Activated T-cell treated with anti-CD3 and anti-CD28 coated beads, Interleukin-2, amount 50 U/mL, for 24 hours (primary cell): ENCODE measurements around the gene TLL1.
A peak's percentile ranks its signal among the peaks of the same experiment; 100 is the strongest.

Experiments used
- DNase-seq: peaks from one replicate; pipeline ENCODE4 v3.0.0-alpha.2; 2020
- H3K27ac Mint-ChIP-seq: 2 replicates; pipeline ENCODE4 v1.8.0; 2020; ENCODE audit warnings: mild to moderate bottlenecking, mixed read lengths
- H3K27me3 Mint-ChIP-seq: 2 replicates; pipeline ENCODE4 v1.8.0; 2020; ENCODE audit warnings: mixed read lengths
- H3K36me3 Mint-ChIP-seq: 2 replicates; pipeline ENCODE4 v1.8.0; 2020; ENCODE audit warnings: low read depth, mixed read lengths
- H3K4me1 Mint-ChIP-seq: 2 replicates; pipeline ENCODE4 v1.8.0; 2020; ENCODE audit warnings: low read depth, mixed read lengths
- H3K4me3 Mint-ChIP-seq: 2 replicates; pipeline ENCODE4 v1.8.0; 2020; ENCODE audit warnings: mild to moderate bottlenecking, moderate library complexity, mixed read lengths
- H3K9me3 Mint-ChIP-seq: 2 replicates; pipeline ENCODE4 v1.8.0; 2020; ENCODE audit warnings: mixed read lengths

TLL1 gene

GRCh38 chr4:165872461-165873297 lies at the start of gene TLL1:
Gene TLL1, plus strand, starts transcription at chr4:165873237. Its CDS starts 668 bp downstream, at chr4:165873905.
- H3K4me1 Mint-ChIP-seq = peaks cover 16% of the 10 kb centered on the region
- DNase-seq = no peak

GRCh38 chr4:165826166-165826565 lies 46.9 kb upstream of the TLL1 start:
- Mint-ChIP-seq H3K9me3 (peaks cover 9% of the 10 kb centered on the region), H3K27ac (no peak overlapping the region), H3K4me3 (no peak overlapping the region), H3K4me1 (no peaks in the 10 kb centered on the region), H3K36me3 (no peaks in the 10 kb centered on the region), H3K27me3 (no peaks in the 10 kb centered on the region)
- DNase-seq = no peak

More at GRCh38 chr4:165872461-165873297, at the start of gene TLL1:
- H3K9me3 Mint-ChIP-seq = no peaks in the 10 kb centered on the region
- H3K36me3 Mint-ChIP-seq = no peaks in the 10 kb centered on the region
- H3K27ac Mint-ChIP-seq = no peak within 1 kb of the TSS
- peaks cover 62% of the 10 kb centered on the region for H3K27me3 Mint-ChIP-seq
- H3K4me3 Mint-ChIP-seq = peak within 1 kb of the TSS; percentile 10

GRCh38 chr4:165827018-165827417 lies 46.0 kb upstream of the TLL1 start:
- Mint-ChIP-seq H3K4me3 (no peak overlapping the region), H3K36me3 (no peaks in the 10 kb centered on the region), H3K27me3 (no peaks in the 10 kb centered on the region), H3K9me3 (peaks cover 9% of the 10 kb centered on the region), H3K4me1 (no peaks in the 10 kb centered on the region), H3K27ac (no peak overlapping the region)
- no peak for DNase-seq

DNA sequence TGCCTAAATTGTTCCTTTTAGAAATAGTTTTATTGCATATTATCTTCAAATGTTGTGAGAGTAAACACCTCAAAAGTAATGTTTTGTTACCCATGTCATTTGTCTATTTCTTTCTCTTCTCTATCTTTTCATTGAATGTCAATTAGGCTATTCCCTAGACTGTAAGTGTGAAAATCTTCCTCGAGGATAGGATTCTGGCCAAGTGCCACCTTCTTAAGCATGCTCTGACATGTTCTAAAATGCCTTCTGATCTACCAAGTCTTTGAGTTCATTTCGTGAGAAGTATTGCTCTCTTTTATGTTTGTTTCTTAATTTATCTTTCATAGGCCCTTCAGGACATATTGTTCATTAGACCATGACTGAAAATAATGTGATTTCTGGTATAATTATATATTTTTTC lies 44.1 kb upstream of the TLL1 start:
- Mint-ChIP-seq H3K4me3 (no peak overlapping the region), H3K36me3 (no peaks in the 10 kb centered on the region), H3K27ac (no peak overlapping the region), H3K4me1 (no peaks in the 10 kb centered on the region), H3K27me3 (no peaks in the 10 kb centered on the region), H3K9me3 (peaks cover 4% of the 10 kb centered on the region)
- no peak for DNase-seq

GRCh38 chr4:165834116-165834515 lies 38.9 kb upstream of the TLL1 start:
- no peaks in the 10 kb centered on the region for H3K4me1 Mint-ChIP-seq
- no peaks in the 10 kb centered on the region for H3K36me3 Mint-ChIP-seq
- DNase-seq = no peak
- no peak overlapping the region for H3K4me3 Mint-ChIP-seq
- H3K9me3 Mint-ChIP-seq = no peaks in the 10 kb centered on the region
- H3K27ac Mint-ChIP-seq = no peak overlapping the region
- H3K27me3 Mint-ChIP-seq = no peaks in the 10 kb centered on the region

DNA sequence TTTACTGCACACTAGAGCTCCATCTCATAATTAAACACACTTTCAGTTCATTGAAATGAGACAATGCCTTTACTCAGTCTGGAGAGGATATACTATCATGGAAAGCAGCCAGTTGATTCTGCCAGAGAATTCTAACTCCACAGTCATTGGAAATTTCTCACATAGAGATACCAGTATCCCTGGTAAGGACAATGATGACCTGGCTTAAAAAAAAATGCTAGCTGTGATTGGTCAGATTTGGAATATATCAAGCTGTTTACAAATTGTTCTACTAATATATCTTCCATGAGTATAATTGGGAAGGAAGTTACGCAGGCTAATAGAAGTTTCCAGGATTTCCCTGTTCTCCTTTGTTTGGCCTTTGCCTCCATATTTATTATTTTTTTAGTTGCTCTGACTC lies 34.5 kb upstream of the TLL1 start:
- Mint-ChIP-seq H3K27ac (no peak overlapping the region), H3K4me3 (no peak overlapping the region), H3K27me3 (no peaks in the 10 kb centered on the region), H3K4me1 (no peaks in the 10 kb centered on the region), H3K9me3 (no peaks in the 10 kb centered on the region), H3K36me3 (no peaks in the 10 kb centered on the region)
- DNase-seq = no peak

DNA sequence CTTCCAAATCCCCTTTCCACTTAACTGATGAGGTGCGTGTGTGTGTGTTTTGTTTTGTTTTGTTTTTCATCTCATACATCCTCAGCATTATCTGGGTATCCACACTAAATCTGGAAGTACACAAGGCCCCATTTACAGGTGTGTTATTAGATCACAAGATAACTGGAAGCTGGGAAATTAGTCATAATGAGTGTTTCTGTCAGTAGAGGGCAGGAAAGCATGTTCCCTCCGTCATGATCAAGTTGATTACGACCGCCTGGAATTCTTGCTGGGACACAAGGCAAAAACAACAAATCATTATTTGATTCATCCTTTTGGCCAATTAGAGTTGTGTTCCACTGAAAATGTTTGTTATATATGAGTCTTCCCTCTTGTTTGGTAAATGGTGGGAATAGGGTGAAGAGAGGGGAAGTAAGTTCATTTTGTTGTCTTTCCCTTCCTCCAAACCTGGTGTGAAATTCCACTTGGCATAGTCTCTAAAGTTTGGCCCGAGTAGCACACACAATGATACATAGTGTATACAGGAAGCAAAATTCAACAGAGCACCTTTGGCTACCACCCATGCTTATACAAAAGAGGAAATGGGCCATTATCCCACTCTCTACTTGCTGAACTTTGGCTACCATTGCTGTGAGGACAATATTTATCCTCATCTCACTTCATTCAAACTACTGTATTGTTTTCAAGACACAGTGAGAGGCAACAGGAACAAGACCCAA lies 33.3 kb upstream of the TLL1 start:
- Mint-ChIP-seq H3K36me3 (no peaks in the 10 kb centered on the region), H3K9me3 (no peaks in the 10 kb centered on the region), H3K4me1 (no peaks in the 10 kb centered on the region), H3K27me3 (no peaks in the 10 kb centered on the region), H3K27ac (no peak overlapping the region), H3K4me3 (no peak overlapping the region)
- DNase-seq = no peak

DNA sequence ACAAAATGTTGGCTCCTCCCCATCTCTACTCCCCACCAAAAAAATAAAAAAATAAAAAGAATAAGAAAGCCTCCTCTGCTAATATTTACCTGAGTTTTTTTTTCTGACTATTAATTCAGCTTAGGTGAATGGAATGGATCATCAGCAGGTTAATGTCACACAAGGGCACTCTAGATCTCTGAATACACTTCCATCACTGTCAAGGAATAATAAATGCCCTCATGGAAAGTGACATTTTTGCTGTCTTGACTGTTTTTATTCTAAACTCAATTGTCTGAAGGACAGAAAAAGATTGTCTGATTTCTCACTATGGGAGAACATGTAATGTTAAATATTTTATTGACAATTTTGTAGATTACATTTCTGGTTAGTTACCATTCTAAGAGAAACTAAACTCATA lies 30.4 kb upstream of the TLL1 start:
- H3K36me3 Mint-ChIP-seq = no peaks in the 10 kb centered on the region
- H3K4me1 Mint-ChIP-seq = no peaks in the 10 kb centered on the region
- no peak for DNase-seq

GRCh38 chr4:165844161-165844560 lies 28.9 kb upstream of the TLL1 start:
- Mint-ChIP-seq H3K9me3 (no peaks in the 10 kb centered on the region), H3K36me3 (no peaks in the 10 kb centered on the region), H3K4me3 (no peak overlapping the region), H3K27ac (no peak overlapping the region), H3K27me3 (no peaks in the 10 kb centered on the region), H3K4me1 (no peaks in the 10 kb centered on the region)
- no peak for DNase-seq

More for the DNA sequence above, 30.4 kb upstream of the TLL1 start:
- Mint-ChIP-seq H3K4me3 (no peak overlapping the region), H3K27ac (no peak overlapping the region), H3K27me3 (no peaks in the 10 kb centered on the region), H3K9me3 (no peaks in the 10 kb centered on the region)

- no peak overlapping the region for H3K4me3 Mint-ChIP-seq
- H3K4me1 Mint-ChIP-seq = no peaks in the 10 kb centered on the region
- H3K27me3 Mint-ChIP-seq = no peaks in the 10 kb centered on the region
- no peaks in the 10 kb centered on the region for H3K36me3 Mint-ChIP-seq
- DNase-seq = no peak
- no peak overlapping the region for H3K27ac Mint-ChIP-seq
- H3K9me3 Mint-ChIP-seq = no peaks in the 10 kb centered on the region
Observed at GRCh38 chr4:165851256-165851655, 21.8 kb upstream of the TLL1 start.

- H3K27me3 Mint-ChIP-seq = no peaks in the 10 kb centered on the region
- no peak for DNase-seq
- H3K4me3 Mint-ChIP-seq = no peak overlapping the region
- no peak overlapping the region for H3K27ac Mint-ChIP-seq
- no peaks in the 10 kb centered on the region for H3K4me1 Mint-ChIP-seq
- no peaks in the 10 kb centered on the region for H3K9me3 Mint-ChIP-seq
- H3K36me3 Mint-ChIP-seq = no peaks in the 10 kb centered on the region
Observed at GRCh38 chr4:165855191-165855590, 17.8 kb upstream of the TLL1 start.

GRCh38 chr4:165861363-165861762 lies 11.7 kb upstream of the TLL1 start:
- no peak for DNase-seq
- no peaks in the 10 kb centered on the region for H3K36me3 Mint-ChIP-seq

GRCh38 chr4:165864271-165864670 lies 8.8 kb upstream of the TLL1 start:
- no peaks in the 10 kb centered on the region for H3K27me3 Mint-ChIP-seq
- no peak overlapping the region for H3K27ac Mint-ChIP-seq
- H3K4me1 Mint-ChIP-seq = no peaks in the 10 kb centered on the region
- no peaks in the 10 kb centered on the region for H3K9me3 Mint-ChIP-seq
- no peak overlapping the region for H3K4me3 Mint-ChIP-seq
- no peak for DNase-seq
- no peaks in the 10 kb centered on the region for H3K36me3 Mint-ChIP-seq

More at GRCh38 chr4:165861363-165861762, 11.7 kb upstream of the TLL1 start:
- H3K4me1 Mint-ChIP-seq = no peaks in the 10 kb centered on the region
- H3K27ac Mint-ChIP-seq = no peak overlapping the region
- no peaks in the 10 kb centered on the region for H3K9me3 Mint-ChIP-seq
- H3K4me3 Mint-ChIP-seq = no peak overlapping the region
- H3K27me3 Mint-ChIP-seq = no peaks in the 10 kb centered on the region

GRCh38 chr4:165866019-165866650 lies 6.9 kb upstream of the TLL1 start:
- Mint-ChIP-seq H3K27me3 (peaks cover 5% of the 10 kb centered on the region), H3K9me3 (no peaks in the 10 kb centered on the region)

DNA sequence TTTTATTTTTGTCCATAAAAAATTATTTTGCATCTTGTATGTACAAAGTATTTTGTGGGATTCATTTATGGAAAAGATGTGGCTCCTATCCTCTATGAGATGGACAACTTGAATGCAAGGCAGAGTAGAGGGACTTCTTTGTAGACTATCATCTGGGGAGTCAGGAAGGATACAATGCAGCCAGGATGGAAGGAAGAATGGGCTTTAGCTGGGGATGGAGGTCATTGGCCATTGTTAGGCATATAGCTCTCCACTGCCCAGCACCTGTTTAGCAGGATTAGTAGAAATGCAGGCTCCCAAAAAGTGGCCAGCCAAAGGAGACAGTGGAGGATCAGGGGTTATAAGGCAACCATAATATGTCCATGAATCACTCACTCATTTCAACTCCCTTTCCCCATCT lies 5.1 kb upstream of the TLL1 start:
- Mint-ChIP-seq H3K4me1 (peaks cover 1% of the 10 kb centered on the region), H3K27ac (no peak overlapping the region), H3K36me3 (no peaks in the 10 kb centered on the region)

More at GRCh38 chr4:165866019-165866650, 6.9 kb upstream of the TLL1 start:
- no peak for DNase-seq
- H3K4me3 Mint-ChIP-seq = no peak overlapping the region
- H3K27ac Mint-ChIP-seq = no peak overlapping the region
- H3K4me1 Mint-ChIP-seq = no peaks in the 10 kb centered on the region
- H3K36me3 Mint-ChIP-seq = no peaks in the 10 kb centered on the region

More for the DNA sequence above, 5.1 kb upstream of the TLL1 start:
- H3K27me3 Mint-ChIP-seq = peaks cover 23% of the 10 kb centered on the region
- H3K9me3 Mint-ChIP-seq = no peaks in the 10 kb centered on the region
- DNase-seq = no peak
- no peak overlapping the region for H3K4me3 Mint-ChIP-seq
